ENCODE results near the gene AMOT.

AMOT gene

DNA sequence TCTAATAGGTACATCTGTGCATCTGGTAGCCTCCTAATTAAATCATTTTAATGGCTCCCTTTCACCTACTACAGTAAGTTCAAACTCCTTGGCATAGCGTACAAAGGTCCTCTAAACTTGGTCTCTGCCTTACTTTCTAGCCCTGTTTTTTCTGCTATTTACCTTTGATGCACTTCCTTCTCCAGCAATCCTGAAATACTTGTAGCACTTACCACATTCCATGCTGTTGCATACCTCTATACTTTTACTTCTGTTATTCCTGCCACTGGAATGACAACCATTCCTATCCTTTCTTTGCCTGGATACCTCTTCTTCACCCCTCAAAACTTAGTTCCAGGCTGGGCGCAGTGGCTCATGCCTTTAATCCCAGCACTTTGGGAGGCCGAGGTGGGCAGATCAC lies 104.3 kb downstream of the AMOT start:
- DNase-seq: no peak

DNA sequence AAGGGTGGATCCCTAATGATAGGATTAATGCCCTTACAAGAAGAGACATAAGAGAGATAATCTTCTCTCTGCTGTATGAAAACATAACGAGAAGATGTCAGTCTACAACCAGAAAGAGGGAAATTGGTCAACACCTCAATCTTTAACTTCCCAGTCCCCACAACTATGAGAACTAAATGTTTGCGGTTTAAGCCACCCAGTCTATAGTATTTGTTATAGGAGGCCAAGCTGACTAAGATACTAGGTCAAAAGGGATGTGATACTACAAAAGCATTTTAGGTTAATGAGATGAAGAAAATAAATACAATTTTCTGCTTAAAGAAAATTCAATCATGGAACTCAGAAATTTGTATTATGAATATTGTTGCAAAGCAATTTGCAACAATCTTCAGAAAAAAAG lies 105.5 kb downstream of the AMOT start:
- no peak for DNase-seq

DNA sequence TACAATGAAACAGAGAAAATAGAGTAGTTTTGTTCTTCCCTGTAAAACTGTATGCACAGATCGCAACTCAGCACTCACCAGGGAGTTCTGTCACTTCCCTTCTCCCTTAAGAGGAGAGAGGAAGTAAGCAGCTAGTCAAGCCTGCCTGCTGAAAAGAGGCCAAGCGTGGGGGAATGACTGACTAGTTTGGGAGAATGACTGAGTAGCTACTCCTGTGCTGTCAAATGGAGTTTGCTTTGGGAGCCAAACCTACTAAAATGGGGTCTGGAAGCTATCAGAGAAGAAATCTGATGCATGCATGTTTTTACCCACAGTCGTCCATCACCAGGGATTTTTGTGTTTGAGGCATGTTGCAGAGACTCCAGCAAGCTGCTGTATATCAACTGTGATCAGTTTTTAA lies 106.3 kb downstream of the AMOT start:
- no peak for DNase-seq

DNA sequence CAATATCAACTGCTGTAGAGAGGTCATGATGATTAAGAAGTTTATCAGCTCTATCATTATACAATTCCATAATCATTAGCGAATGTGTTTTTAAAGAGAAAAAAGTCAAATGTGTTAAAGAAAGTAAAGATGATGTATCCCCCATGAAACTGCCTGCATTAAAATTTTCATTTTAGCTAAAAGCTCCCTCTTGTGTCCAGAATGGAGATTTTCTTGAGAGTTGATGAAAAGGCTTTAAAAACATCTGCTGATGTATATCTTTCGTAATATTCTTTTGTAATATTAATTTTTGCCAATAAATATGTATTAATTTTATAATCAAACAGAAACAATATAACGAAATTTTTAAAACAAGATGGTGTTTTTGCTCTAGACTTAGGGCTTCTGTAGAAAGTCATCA lies 108.8 kb downstream of the AMOT start:
- DNase-seq: no peak

Measured in NCI-H510A treated with DMSO at 0.1 percent for 48 hours (cell line).